ENCODE results near the gene SOX4. TPM values are rescaled to one million over a fixed set of nuclear protein-coding genes. Genes with fewer than 3 reads are reported as not detected.
"Not testable (repeated sequence)": the region's sequence is repeated elsewhere in the genome, so short reads cannot be mapped to it uniquely, and the experiment has no call there.

SOX4 gene
- 59.3 and 61.4 TPM in 2 replicates for total RNA-seq (2014; rRNA removed; shearing (Covaris generic))
- 5.4 and 6.2 TPM in 2 replicates for polyA plus RNA-seq (2014; cell fraction: nucleus; rRNA removed)

DNA sequence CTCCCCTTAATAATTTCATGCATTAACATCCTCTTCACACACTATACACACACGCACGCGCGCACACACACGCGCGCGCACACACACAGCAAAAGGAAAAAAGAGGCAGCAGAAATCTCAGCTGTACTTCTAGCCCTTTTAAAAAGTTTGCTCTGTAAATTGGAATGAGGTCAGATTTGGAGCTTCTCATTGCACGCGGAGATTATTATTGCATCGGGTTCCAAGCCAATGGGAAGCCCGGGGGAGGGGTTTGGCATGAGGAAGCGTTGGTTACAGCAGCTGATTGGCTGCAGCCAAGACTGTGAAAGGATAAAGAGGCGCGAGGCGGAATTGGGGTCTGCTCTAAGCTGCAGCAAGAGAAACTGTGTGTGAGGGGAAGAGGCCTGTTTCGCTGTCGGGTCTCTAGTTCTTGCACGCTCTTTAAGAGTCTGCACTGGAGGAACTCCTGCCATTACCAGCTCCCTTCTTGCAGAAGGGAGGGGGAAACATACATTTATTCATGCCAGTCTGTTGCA lies at the start of gene SOX4:
TSS of gene SOX4 (plus strand) at position 340 of the 515 bp plus-strand sequence. CDS start 784 bp downstream, outside the sequence.
- DNase-seq (ENCODE audit: extremely low read depth, low read depth), result peak; percentile 95

- not testable (repeated sequence) for DNase-seq (ENCODE audit: extremely low read depth, low read depth)
Measured at GRCh38 chr6:21552286-21552685, 41.3 kb upstream of the SOX4 start.

- DNase-seq (ENCODE audit: extremely low read depth, low read depth), result no peak
Measured at GRCh38 chr6:21554286-21554685, 39.3 kb upstream of the SOX4 start.

- DNase-seq (ENCODE audit: extremely low read depth, low read depth), result no peak
Measured at GRCh38 chr6:21555197-21555596, 38.4 kb upstream of the SOX4 start.

GRCh38 chr6:21556511-21556910 lies 37.0 kb upstream of the SOX4 start:
- DNase-seq (ENCODE audit: extremely low read depth, low read depth), result no peak

GRCh38 chr6:21556968-21557721 lies 36.4 kb upstream of the SOX4 start:
- no peak for DNase-seq (ENCODE audit: extremely low read depth, low read depth)

GRCh38 chr6:21559238-21559637 lies 34.3 kb upstream of the SOX4 start:
- DNase-seq (ENCODE audit: extremely low read depth, low read depth), result no peak

DNA sequence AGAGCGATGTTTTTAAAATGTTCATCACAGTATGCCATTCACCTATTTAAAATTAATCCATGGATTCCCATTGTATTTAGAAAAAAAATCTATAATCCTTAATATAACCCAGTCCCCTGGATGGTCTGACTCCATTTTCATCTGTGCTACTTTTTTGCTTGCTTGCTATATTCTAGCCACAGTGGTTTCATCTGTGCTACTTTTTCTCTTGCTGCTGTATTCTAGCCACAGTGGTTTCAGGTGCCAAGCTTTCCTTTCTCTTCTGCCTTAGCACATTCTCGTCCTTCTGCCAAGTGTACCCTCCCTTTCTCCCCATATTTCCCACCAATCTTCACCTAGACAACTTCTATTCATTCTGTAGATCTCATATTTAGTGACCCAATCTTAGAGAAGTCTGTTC lies 33.3 kb upstream of the SOX4 start:
- no peak for DNase-seq (ENCODE audit: extremely low read depth, low read depth)

- DNase-seq (ENCODE audit: extremely low read depth, low read depth), result no peak
Measured at GRCh38 chr6:21565431-21565830, 28.1 kb upstream of the SOX4 start.

GRCh38 chr6:21578523-21578922 lies 15.0 kb upstream of the SOX4 start:
- no peak for DNase-seq (ENCODE audit: extremely low read depth, low read depth)

GRCh38 chr6:21582651-21583050 lies 10.9 kb upstream of the SOX4 start:
- DNase-seq (ENCODE audit: extremely low read depth, low read depth), result no peak

DNA sequence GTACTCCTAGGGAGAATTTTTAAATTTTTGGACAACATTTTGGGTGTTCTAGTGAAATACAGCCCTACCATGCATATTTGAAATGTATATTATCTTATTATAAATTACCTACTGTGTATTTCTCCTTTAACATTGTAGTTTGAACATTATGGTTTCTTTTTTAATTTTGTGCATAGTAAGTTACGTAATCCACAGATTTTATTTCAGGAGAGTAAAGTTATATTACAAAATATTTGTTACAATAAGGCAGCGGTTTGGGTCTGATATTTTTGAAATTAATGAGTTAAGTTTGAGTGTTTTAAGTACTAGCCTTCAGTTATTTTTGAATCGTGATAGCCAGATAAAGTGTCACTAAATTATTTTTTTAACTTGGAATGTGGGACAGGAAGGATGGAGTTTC lies 7.3 kb upstream of the SOX4 start:
- no peak for DNase-seq (ENCODE audit: extremely low read depth, low read depth)

DNA sequence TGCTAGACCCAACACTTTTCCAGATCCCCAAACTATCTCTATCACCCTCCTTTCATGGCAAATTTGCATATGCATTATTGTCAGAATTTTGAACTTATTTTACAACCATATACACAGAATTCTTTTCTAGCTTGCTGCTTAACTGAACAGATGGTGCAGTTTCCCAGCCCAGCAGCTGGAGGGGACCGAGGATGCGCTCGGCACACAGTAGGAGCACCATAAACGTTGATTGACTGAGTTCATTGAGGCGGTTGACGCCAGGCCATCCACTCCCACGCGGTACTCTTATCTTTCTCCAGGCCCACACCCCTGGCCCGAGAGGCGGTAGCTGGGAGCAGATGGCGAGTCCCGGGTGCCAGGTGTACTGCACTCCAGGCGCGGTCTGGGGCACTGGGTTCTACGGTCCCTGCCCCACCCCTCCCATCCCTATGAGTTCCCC lies 6.8 kb upstream of the SOX4 start:
- DNase-seq (ENCODE audit: extremely low read depth, low read depth), result no peak

GRCh38 chr6:21587179-21587960 lies 6.2 kb upstream of the SOX4 start:
- peak; percentile 26 for DNase-seq (ENCODE audit: extremely low read depth, low read depth)

- DNase-seq (ENCODE audit: extremely low read depth, low read depth), result no peak
Measured at GRCh38 chr6:21587961-21588480, 5.5 kb upstream of the SOX4 start.

- DNase-seq (ENCODE audit: extremely low read depth, low read depth), result peak; percentile 37
Measured at GRCh38 chr6:21588481-21589351, 4.8 kb upstream of the SOX4 start.

GRCh38 chr6:21589352-21590345 lies 3.9 kb upstream of the SOX4 start:
- DNase-seq (ENCODE audit: extremely low read depth, low read depth), result peak; percentile 68

- DNase-seq (ENCODE audit: extremely low read depth, low read depth), result no peak
Measured at GRCh38 chr6:21590346-21590745, 3.2 kb upstream of the SOX4 start.

DNA sequence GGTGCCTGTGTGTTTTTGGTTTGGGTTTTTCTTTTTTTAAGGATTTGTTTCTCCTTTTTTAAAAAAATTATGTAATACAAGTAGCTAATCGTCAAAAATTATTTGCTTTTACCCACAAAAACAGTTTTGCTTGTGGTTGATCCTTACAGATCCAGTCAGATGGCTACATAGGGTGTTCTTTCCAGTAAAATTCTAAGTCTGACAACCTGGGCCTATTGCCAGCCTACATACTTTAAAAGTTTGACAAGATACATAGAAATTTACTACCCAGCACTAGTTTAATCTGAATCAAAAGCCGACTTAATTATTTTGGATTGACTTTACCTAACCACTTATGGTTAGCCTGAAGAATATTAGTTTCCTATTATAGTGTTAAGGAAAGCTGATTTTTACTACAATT lies 2.1 kb upstream of the SOX4 start:
- no peak for DNase-seq (ENCODE audit: extremely low read depth, low read depth)
